ENCODE results near the gene SLC5A8.

SLC5A8 gene

GRCh38 chr12:101209319-101210302 lies at the start of gene SLC5A8:
TSS of gene SLC5A8 (minus strand) at chr12:101210238. CDS start at chr12:101209848, 390 bp downstream.
- DNase-seq = peak; percentile 64

GRCh38 chr12:101257357-101257756 lies 47.3 kb upstream of the SLC5A8 start:
- no peak for DNase-seq

- DNase-seq = no peak
These were observed 46.2 kb upstream of the SLC5A8 start for GRCh38 chr12:101256266-101256665.

- DNase-seq = no peak
These were observed 33.6 kb upstream of the SLC5A8 start for GRCh38 chr12:101243616-101244015.

- no peak for DNase-seq
These were observed 33.0 kb upstream of the SLC5A8 start for GRCh38 chr12:101243074-101243473.

- no peak for DNase-seq
These were observed 28.8 kb upstream of the SLC5A8 start for GRCh38 chr12:101238800-101239329.

GRCh38 chr12:101238306-101238705 lies 28.3 kb upstream of the SLC5A8 start:
- DNase-seq = no peak

GRCh38 chr12:101235686-101236085 lies 25.6 kb upstream of the SLC5A8 start:
- DNase-seq = no peak

- DNase-seq = no peak
These were observed 21.6 kb upstream of the SLC5A8 start for GRCh38 chr12:101231636-101232035.

- DNase-seq = no peak
These were observed 20.5 kb upstream of the SLC5A8 start for GRCh38 chr12:101230547-101230946.

- peak; percentile 92 for DNase-seq
These were observed 19.8 kb upstream of the SLC5A8 start for GRCh38 chr12:101229841-101230241.

- no peak for DNase-seq
These were observed 11.3 kb upstream of the SLC5A8 start for GRCh38 chr12:101221301-101221700.

- DNase-seq = no peak
These were observed 6.8 kb upstream of the SLC5A8 start for GRCh38 chr12:101216810-101217209.

- no peak for DNase-seq
These were observed 2.8 kb downstream of the SLC5A8 start for GRCh38 chr12:101207086-101207780.

- DNase-seq = no peak
These were observed 5.3 kb downstream of the SLC5A8 start for GRCh38 chr12:101204602-101205304.

GRCh38 chr12:101200824-101201223 lies 9.2 kb downstream of the SLC5A8 start:
- no peak for DNase-seq

GRCh38 chr12:101200145-101200544 lies 9.9 kb downstream of the SLC5A8 start:
- DNase-seq = no peak

GRCh38 chr12:101186291-101186690 lies 23.7 kb downstream of the SLC5A8 start:
- DNase-seq = no peak

- no peak for DNase-seq
These were observed 28.3 kb downstream of the SLC5A8 start for GRCh38 chr12:101181776-101182175.

GRCh38 chr12:101174541-101174940 lies 35.5 kb downstream of the SLC5A8 start:
- DNase-seq = no peak

GRCh38 chr12:101173197-101173749 lies 36.8 kb downstream of the SLC5A8 start:
- DNase-seq = no peak

- no peak for DNase-seq
These were observed 37.7 kb downstream of the SLC5A8 start for GRCh38 chr12:101172316-101172715.

GRCh38 chr12:101168001-101168400 lies 42.0 kb downstream of the SLC5A8 start:
- DNase-seq = no peak

All from DMS79 treated with DMSO at 0.1 percent for 48 hours (cell line).